ENCODE results near the gene LIPN.

DNA sequence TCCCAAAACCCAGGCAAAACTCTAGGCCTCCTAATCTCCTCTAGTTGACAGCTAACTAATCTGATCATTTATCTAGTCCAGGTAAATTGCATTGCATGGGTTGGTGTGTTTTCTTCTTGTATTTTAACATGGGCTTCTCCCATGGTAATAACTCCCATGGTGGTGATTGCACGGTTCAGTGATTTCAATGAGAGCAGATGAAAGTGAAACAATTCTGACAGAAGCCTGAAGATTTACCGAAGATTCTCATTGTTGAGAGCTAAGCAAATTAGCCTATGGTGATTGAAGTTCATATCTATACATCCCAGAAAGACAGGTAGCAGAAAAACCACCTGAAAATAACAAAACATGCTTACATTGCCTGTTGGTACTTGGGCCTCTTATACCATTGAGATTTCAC lies 26.6 kb upstream of the LIPN start:
- TF ChIP-seq CTCF (IDR thresholded peaks at IDR 0.05 in 4 of 5, conservative IDR thresholded peaks at IDR 0.05 in 1 of 5), result no peak
- TF ChIP-seq POLR2A (IDR thresholded peaks at IDR 0.05), result no peak

All from gastrocnemius medialis (tissue), 4 donors.